GM03348 (cell line): ENCODE measurements around the gene AATF.
"Not testable (repeated sequence)": the region's sequence is repeated elsewhere in the genome, so short reads cannot be mapped to it uniquely, and the experiment has no call there.

Experiments used
- DNase-seq: peaks from one replicate; pipeline ENCODE4 v3.0.0; 2012; ENCODE audit warnings: low spot score

The AATF gene

DNA sequence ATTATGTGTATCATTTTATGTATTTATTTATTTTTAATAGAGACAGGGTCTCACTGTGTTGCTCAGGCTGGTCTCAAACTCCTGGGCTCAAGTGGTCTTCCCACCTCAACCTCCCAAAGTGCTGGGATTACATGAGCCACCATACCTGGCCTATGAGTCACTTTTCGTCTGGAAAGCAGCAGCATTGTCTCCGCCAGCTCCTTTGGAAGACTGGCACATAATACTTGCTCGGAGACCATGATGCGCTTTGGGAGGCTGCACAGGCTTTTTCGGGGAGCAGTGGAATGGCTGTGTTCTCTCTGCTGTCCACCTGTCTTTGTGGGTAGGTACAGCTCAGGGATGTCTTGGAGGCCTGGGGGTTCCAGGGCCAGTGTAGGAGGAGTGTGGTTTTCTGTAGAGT, 102.2 kb downstream of the AATF start:
- DNase-seq = no peak

DNA sequence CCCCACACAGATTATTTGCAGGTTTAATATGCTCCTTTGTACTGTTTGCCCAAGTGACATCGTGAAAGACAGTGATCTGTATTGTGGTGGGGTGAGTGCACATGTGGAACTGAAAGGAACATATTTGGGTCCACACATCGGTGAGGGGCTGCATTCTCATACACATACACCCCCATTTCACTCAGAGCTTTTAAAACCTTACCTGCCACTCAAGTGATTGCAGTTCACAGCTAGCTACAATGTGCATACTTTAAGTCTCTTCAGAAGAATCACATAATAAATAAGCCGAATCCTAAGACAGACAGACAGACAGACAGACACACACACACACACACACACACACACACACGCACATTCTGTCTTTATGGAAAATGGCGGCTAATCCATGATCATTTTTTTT, 102.6 kb downstream of the AATF start:
- DNase-seq = no peak

DNA sequence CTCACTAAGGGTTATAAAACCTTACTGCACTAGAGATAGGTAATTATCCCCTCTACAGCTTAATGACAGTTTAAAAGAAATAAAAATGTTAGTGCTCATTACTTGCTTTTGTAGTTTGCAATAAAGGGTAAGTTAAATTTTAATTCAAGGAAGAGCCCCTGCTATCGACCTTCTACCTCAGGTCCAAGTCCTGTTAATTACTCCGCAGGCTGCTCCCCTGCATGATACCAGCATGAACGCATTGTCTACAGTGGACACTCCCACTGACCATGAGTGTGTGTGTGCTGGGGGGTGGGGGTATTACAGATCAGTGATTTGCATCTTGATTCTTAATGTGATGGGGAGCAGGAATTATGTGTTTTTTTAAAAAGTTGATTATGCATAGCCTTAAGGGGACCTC, 103.1 kb downstream of the AATF start:
- no peak for DNase-seq

DNA sequence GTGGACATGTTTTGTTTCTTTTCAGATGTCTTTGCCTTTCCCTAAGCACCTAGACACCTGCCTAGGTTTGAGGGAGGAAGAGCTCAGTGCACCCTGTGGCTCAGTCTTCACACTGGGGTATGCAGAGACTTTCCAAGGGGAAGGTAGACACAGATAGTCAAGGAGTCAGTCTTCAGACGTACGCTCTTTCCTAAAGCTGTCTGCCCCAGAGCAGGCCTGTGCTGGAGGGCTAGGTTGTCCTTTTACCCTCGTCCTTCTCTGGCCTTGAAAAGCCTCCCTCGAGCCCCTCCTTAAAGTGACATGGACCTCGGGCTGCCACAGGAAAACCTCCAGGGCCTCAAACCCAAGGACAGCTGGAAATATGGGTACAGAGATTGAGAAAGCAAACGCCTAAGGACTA, 103.7 kb downstream of the AATF start:
- DNase-seq = no peak

DNA sequence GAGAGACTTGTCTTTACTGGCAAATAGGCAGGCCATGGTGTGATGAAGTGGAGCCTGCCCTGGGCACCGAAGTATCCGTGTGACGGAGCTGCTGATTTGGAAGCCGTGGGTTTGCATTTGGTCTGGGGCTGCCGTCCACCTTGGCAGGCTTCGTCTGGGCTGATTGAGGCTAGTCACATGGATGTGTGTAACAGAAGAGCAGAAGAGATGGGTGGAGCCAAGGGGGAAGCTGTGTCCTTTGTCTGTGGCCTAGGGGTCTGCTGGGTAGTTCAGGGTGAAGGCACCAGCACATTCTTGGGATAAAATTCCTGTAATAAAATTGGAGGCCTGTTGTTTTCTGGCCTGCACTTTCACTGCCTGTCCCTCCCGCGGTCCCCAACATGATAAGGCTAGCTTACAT, 106.1 kb downstream of the AATF start:
- DNase-seq = no peak

DNA sequence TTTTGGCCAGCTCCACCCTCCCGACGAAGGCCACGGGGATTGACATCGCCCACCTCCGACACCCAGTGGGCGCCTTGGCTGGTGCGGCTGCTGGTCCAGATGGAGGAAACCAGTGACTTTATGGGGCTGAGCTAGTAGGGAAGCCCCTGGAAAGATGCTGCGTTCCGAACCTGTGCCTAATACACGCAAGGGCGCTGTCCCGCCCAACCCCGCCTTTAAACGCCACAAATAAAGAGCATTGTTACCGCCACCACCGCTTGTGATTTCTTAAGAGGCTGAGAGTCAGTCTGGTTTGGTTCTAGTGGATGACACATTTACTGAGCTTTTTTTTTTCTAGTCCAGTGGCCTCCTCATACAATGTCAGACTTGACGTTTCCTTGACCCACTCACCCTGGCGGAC, 107.9 kb downstream of the AATF start:
- DNase-seq = no peak

DNA sequence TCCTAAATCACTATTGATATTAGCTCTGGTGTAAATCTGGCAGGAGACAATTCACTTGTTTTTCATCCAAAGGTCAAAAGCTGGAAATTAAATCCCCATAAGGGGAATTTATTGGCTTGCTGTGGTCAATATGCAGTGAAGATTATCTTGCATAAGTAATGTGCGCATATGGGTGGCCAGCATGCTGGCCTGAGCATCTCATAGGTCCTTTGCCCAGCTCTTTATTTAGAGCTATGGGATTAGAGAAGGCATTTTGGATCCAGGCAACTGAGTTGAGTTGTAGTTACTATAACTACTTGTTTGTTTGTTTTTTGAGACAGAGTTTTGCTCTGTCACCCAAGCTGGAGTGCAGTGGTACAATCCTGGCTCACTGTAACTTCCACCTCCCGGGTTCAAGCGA, 110.7 kb downstream of the AATF start:
- no peak for DNase-seq

DNA sequence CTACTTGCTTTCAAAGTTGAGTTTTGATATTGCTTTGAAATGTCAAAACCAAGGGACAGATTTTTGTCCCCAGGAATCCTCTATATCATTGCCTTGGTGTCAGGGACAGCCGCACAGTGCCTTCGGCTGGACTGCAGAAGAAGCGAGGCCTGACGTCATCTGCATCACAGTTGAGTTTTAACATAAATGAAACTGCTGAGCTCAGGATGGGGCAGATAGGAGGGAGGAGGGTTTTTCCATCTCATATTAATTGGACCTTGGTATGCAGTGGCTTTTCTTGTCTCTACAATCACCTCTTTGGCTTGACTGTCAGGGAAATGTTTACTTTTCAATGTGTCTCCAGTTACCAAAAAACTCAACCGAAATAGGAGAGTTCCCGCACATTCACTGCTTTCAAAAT, 111.3 kb downstream of the AATF start:
- no peak for DNase-seq

DNA sequence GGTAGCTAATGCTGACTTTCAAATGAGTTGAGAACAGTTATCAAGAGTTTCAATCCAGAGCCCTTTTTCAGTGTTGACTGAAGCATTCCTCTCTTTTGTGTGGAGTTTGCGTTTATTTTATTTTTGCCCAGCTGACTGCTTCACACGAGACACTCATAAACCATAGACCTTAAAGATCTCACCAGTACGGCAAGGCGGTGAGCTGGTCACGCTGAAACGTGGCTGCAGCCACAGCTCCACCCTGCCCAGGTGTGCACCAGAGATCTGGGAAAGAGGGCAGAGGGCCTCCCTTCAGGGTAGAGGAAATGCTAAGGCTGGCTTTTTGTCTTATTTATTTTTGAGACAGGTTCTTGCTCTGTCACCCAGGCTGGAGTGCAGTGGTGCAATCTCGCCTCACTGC, 112.2 kb downstream of the AATF start:
- no peak for DNase-seq

DNA sequence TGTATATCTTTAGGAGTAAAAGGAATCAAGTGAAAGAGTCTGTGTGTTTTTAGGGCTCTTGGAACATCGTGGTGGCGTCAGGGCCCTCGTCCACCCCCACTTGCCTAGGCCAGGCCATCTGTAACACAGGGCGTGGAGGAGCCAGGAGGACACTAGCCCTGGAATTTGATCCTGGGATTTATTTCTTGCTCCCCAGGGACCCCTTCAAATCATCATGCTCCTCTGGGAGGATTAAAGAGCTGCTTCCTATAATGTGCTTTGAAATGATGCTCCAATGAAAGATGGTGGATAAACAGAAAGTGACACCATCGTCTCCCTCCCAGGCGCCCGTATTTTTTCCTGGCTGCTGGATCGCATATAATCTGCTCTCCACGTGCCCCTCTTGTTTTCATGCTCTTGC, 113.3 kb downstream of the AATF start:
- no peak for DNase-seq

DNA sequence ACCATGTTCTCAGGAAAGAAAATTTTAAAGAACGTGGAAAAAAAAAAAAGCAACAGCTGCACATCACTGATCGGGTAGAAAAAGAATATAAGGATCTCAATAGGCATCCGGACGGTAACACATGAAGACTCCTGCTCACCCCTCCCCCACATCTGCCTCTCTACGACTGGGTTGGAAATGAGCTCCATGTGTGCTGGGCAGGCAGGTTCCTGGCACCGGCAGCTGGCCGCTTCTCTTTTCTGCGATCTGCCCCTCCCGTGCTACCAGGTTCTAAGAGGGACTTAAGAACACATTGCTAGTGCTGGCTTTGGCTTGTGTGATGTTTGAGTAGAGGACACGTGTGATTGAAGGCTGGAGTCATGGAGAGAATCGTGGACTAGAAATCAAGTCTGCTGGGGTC, 115.5 kb downstream of the AATF start:
- DNase-seq = no peak

DNA sequence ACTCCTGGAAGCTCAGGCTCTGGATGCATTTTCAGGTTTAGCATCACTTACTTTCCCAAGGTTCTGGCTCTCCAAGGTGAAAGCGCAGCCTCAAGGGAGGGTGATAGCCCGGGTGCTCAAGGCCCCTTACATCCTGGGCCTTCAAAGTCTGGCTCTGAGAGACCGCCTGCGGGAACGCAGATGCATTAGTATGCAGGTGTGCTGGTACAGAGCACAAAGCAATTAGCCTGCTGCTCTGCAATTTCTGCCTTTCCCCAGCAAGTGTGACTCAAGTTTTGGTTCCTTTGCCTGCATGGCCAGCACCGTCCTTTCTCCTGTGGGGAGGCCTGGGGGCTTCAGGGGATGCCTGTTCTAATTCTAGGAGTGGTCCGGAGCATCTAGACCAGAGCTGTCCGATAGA, 116.2 kb downstream of the AATF start:
- DNase-seq = no peak

DNA sequence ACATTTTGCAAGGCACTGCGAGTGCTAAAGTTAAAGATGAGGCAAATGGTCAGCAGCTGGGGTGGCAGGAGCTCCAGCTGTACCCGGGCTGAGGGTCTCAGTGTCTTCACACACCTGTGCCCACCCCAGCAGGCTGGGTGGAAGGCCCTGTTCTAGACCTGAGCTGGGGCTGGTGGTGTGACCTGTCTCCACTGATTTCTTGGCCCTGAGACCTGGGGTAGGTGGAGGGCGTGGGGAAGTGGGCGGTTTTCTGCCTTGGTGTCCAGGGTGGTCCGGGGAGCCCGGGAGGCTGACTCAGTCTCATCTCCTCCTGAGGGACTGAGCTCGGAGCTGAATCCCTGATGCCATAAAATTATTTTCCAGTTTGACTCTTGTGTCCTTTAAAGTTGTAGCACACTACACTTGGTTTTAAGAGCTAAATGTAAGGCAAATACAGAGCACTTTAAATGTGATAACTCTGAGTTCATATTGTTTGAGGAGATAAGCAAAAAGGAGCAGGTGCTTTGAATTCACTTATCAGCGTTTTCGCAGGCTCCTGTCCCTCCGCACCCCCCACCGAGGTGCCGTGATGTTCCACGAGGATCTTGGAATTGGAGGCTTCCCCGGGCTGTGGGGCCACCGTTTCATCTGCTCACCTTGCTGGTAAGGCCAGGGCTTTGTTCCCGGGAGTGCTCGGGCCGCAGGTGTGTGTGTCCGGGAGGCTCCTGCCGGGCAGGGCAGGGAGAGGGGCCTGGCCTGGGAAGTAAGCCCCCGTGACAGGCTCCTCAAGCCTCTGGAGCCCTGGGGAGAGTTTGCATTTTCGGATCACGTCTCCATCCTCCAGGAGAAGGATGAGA, 117.0 kb downstream of the AATF start:
- no peak for DNase-seq

DNA sequence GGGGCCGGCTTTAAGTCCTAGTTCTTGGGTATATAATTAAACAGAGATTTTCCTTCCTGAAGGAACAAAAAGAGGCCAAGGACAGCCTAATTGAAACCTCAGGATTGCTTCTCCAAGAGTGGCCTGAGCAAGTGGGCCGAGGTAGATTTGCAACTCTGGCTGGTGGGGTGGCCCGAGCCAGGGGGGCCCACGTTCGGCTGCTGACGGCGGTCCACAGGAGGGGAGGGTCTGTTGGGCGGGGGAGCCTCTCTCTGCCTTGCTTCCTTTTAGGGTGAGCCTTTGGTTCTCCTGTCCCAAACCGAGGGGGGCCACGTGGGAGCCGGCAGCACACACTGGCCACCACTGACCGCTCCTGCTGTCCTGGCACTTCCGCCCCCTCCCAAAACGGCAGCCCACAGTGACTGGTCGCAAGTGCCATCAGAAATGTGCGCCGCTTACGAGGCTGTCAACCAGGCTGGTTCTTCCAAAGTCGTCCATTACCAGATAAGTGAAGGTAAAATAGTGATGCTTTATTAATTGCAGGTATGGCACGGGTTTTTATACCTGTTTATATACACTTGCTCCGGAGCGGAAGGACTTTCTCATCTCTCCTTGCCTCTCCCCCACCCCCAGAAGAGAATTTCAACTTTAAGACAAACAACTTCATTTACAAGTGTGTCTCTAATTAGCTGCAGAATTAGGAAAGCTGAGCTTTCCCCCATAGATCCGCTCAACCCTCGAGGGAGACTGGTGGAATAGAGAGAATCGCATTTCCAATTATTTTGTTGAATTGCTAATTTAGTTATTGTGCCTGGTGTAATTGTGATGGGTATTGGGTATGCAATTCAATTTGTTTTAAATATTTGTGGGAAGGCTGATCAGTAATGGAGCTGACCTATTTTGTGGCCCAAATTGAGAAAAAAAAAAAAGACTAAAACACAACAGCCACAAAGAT, 117.8 kb downstream of the AATF start:
- no peak for DNase-seq

DNA sequence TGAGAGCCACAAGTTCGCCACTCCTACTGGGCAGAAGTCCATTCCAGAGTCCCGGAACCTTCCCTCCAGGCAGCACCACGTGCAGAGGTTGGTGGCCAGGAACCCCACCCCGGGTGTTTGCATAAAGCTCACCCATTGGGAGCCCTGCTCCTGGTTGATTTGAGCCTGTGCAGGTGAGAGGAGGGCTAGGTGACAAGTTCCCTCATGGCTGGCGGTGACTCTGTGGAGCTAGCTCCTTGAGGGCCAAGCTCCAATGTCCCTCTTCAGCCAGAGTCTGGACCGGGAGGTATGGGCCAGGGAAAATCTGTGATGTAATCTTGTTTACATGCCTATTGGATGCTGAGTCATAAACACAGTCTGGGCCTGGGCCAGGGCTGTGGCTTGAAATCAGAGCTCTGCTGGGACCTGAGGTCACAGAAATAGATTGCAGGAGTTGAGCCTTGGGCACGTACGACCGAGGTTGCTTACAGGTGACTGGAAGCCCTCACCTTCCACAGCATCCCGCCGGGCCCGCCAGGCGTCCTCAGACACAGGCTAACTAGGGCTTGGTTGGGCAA, 118.9 kb downstream of the AATF start:
- DNase-seq = peak; percentile 83

DNA sequence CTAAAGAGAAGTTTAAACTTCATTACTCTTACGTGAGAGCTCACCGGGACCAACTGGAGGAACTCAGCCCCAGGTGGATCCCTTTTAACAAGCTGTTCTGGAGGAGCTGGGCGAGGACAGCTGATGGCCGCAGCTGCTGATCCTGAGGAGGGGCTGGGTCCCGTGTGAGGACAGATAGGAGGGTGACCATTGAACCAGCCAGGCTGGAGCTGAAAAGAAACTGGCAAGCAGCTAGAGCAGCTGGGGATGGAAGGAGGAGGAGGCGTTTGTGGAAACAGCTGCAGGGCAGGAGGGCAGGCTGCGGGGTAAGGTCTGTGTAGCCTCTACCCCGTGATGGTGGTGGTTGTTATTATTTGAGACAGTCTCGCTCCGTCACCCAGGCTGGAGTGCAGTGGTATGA, 119.5 kb downstream of the AATF start:
- DNase-seq = no peak

DNA sequence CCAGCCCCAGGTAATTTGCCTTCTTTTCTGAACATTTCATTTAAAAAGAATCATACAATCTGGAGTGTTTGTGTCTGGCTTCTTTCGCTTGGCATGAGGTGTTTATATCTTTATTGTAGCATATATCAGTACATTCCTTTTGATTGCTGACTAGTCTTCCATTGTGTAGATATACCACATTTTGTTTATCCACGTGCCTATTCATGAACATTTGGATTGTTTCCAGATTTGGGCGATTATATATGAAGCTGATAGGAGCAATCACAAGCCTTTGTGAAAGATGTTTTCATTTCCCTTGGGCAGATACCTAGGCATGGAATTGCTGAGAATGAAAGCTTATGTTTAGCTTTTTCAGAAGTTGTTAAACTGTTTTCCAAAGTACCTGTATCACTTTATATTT, 120.3 kb downstream of the AATF start:
- no peak for DNase-seq

DNA sequence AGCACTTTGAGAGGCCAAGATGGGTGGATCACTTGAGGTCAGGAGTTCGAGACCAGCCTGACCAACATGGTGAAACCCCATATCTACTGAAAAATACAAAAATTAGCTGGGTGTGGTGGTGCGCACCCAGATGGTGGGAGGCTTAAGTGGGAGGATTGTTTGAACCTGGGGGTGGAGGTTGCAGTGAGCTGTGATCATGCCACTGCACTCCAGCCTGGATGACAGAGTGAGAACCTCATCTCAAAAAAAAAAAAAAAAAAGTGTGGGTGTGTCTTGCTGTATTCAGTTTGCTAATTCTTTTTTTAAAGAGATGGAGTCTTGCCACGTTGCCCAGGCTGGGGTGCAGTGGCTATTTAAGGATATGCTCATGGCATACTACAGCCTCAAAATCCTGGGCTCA, 124.7 kb downstream of the AATF start:
- not testable (repeated sequence) for DNase-seq

DNA sequence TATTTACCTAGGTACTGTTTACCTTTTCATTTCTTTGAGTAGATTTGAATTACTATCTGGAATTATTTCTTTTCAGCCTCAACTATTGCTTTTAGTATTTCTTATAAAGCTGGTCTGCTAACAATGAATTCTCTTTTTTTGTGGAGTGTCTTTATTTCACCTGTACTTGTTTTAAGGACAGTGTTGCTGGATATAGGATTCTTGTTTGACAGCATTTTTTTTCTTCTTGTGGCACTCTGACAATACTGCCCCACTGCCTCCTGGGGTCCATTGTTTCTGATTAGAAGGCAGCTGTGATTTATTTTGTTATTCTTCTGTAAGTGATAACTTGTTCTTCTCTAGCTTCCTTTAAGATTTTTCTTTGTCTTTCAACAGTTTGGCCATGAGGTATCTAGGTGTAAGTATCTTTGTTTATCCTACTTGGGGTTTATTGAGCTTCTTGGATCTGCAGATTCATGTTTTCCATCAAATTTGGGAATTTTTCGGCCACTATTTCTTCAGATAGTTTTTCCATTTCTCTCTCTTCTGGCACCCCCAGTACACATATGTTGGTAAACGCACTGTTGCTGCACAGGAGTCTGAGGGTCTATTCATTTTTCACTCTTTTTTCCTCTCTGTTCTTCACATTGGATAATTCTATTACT, 130.4 kb downstream of the AATF start:
- no peak for DNase-seq

DNA sequence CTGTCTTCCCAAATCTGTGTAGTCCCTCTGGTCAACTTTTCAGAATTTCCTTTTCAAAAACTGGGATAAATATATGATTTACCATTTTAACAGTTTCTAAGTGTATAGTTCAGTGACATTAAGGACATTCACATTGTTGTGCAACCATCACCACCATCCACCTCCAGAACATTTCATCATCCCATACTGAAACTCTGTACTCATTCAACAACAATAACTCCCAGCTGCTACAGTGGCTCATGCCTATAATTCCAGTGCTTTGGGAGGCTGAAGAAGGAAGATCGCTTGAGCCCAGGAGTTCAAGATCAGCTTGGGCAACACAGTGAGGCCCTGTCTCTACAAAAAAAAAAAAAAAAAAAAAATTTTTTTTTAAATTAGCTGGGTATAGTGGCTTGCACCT, 131.0 kb downstream of the AATF start:
- no peak for DNase-seq

DNA sequence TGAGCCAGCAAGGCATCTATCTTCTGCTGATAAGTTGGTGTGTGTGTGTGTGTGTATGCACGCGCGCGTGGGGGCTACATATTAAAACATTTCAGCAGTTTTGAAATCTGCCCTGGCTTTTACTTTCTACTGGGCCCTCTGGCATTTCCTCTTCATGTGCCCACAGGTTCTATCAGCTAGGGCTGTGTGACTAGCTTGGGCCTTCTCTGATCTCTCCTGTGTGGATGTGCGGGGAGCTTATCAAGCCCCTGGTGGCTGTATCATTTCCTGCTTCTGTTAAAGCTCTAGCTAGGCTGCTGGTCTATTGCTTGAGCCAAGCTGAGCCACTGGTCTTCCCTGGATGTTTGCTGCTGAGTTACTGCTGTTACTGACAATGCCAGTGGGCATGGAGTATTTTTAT, 132.5 kb downstream of the AATF start:
- DNase-seq = no peak

DNA sequence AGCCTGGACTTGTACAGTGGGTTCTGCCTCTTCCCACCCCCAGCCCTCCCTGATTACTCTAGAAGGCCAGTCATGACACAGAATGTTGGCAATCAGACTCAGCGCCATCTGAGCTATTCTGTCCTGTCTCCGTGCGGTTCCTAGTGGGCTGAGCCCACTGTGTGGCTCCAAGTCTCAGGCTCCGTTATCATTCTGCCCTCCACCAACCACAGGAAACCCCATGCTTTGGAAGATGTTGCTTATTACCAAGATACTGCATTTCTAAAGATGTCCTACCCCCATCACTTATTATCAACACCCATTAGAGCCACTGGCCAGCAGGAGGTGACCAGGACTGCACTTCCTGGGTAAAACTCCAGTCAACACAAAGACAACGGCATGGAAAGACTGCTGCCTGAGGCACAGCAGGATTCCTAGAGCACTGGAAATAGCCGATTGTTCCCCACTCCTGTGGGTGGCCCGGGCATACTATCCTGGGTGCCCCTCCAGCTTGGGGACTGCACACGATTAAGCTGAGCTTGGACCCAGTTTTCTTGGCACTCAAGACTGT, 133.6 kb downstream of the AATF start:
- DNase-seq = no peak
